Thyroid gland (tissue), 4 donors: ENCODE data around the gene PLA2G2D.

Experiments used
- POLR2A ChIP-seq, 2 donors: fragments of 450-650 bp; IDR thresholded peaks; one replicate each; pipeline ENCODE4 v1.6.1; 2017; ENCODE audit warnings: antibody characterized with exemption in 2 of 2, mild to moderate bottlenecking in 2 of 2, moderate library complexity in 1 of 2
- TF ChIP-seq, protein P1 (sequence below), 6 experiments: fragments of 200-600 bp in 3 of 6; fragments of 450-650 bp in 3 of 6; sonication (generic) in 3 of 6; IDR thresholded peaks; one replicate each; pipeline ENCODE4 v1.5.1; 2016 to 2019; ENCODE audit warnings: antibody characterized with exemption in 6 of 6, mild to moderate bottlenecking in 2 of 6, inconsistent platforms in 1 of 6, moderate library complexity in 1 of 6

DNA sequence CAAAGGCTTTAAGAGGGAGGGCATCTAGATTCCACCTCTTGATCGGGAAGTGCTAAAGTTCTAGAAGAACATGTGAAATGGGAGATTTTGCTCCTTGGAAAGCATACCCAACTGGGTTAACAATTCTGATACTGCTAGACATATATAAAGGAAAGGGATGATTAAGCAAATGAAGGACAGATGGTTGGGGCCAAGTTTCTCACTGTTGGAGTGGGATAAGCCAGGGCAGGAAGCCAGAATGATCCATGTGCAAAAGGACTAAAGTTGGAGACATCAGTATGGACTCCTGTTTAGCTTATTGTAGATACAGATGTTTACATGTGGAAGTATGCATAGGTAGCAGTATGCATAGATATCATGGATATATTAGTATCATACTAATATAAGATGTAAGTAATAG lies 32.5 kb downstream of the PLA2G2D start:
- TF ChIP-seq, protein P1, sequence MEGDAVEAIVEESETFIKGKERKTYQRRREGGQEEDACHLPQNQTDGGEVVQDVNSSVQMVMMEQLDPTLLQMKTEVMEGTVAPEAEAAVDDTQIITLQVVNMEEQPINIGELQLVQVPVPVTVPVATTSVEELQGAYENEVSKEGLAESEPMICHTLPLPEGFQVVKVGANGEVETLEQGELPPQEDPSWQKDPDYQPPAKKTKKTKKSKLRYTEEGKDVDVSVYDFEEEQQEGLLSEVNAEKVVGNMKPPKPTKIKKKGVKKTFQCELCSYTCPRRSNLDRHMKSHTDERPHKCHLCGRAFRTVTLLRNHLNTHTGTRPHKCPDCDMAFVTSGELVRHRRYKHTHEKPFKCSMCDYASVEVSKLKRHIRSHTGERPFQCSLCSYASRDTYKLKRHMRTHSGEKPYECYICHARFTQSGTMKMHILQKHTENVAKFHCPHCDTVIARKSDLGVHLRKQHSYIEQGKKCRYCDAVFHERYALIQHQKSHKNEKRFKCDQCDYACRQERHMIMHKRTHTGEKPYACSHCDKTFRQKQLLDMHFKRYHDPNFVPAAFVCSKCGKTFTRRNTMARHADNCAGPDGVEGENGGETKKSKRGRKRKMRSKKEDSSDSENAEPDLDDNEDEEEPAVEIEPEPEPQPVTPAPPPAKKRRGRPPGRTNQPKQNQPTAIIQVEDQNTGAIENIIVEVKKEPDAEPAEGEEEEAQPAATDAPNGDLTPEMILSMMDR (IDR thresholded peaks at IDR 0.05): no peak
- no peak for TF ChIP-seq POLR2A (IDR thresholded peaks at IDR 0.05)
